Lower lobe of right lung (tissue), 2 donors: Measurements from ENCODE around the gene PRPF38B. TPM values are rescaled to one million over a fixed set of nuclear protein-coding genes. Genes with fewer than 3 reads are reported as not detected.
A peak's percentile ranks its signal among the peaks of the same experiment; 100 is the strongest.

Source experiments
- ATAC-seq, 2 donors: fragments of 200-7000 bp; cut with Tn5 transposase; one replicate each; pipeline ENCODE4 v1.9.1; 2020 to 2022; ENCODE audit warnings: mild to moderate bottlenecking in 2 of 2, moderate library complexity in 2 of 2
- DNase-seq: peaks from one replicate; pipeline ENCODE4 v3.0.0-alpha.2; 2020
- H3K27ac ChIP-seq: fragments of 200-600 bp; one replicate; pipeline ENCODE4 v1.8.0; 2022
- H3K27me3 ChIP-seq: fragments of 200-600 bp; one replicate; pipeline ENCODE4 v1.8.0; 2022; ENCODE audit warnings: low read depth
- H3K36me3 ChIP-seq: fragments of 200-600 bp; one replicate; pipeline ENCODE4 v1.8.0; 2022; ENCODE audit warnings: mild to moderate bottlenecking
- H3K4me1 ChIP-seq: fragments of 200-600 bp; one replicate; pipeline ENCODE4 v1.8.0; 2022
- H3K4me3 ChIP-seq: fragments of 200-600 bp; one replicate; pipeline ENCODE4 v1.8.0; 2022; ENCODE audit warnings: mild to moderate bottlenecking
- H3K9me3 ChIP-seq: fragments of 200-600 bp; one replicate; pipeline ENCODE4 v1.8.0; 2022
- CTCF ChIP-seq: fragments of 200-600 bp; IDR thresholded peaks from one replicate; pipeline ENCODE4 v1.8.0; 2022; ENCODE audit warnings: antibody characterized with exemption, mild to moderate bottlenecking
- intact Hi-C: fragments of 100-400 bp; cut with DNase I; formaldehyde crosslinking; loops from one replicate; pipeline ENCODE4 v1.11.0; 2022
- long read RNA-seq: library from polyadenylated mRNA; unstranded; transcript quantifications from one replicate; pipeline ENCODE4 v2.0.0, GENCODE V29; 2021
- total RNA-seq: library from RNA; stranded (reverse); fragmentation: NEBNext Ultra II Directional; extraction: Animal tissue kit (Norgen Biotek cat#: 25700); gene quantifications from one replicate; pipeline ENCODE4 v1.2.1, GENCODE V29; 2021
- donor health status: DM: no; HTN: yes; CAD: no; lungs with severe emphysema.

PRPF38B gene
- 41.0 TPM for total RNA-seq
- long read RNA-seq, transcript PRPF38B-203 (6 exons, 3,693 nt): major isoform, 40 of 83 reads
- long read RNA-seq, partial matches to known transcripts: 9 of 83 reads
- long read RNA-seq, other reads (novel, unspliced or antisense): 31 of 83 reads

DNA sequence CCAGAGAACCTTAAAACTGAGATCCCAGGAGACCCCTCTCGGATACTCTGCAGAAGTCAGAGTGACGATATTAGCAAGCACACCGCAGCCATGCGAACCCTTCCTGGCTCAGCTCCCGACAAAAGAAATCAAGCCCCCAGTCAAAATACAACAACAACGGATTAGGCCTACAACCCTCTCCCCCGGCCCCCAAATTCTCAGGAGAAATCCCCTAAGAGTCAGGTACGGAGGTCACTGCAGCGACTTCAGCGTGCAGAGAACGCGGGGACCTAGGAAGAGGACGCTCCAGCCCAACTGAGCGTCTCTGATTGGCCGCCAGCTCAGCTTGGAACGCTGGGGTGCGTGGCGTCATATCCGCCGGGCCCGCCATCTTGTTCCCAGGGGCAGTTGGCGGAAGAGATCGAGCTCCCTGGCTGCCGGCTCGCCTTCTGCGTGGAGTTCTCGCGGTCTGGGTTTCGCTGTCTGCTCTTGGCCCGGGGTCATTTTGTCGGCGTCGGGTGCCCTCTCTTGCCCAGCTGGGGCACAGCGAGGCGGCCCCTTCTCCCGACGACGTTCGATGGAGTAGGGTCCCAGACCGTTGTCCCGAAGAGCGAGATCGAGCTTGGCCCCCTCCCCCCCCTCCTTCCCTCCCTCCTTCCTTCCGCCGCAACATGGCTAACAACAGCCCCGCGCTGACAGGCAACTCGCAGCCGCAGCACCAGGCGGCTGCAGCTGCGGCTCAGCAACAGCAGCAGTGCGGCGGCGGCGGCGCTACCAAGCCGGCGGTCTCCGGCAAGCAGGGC is at the start of gene PRPF38B:
TSS of gene PRPF38B (plus strand) at position 369 of the 782 bp plus-strand sequence. CDS start at position 651, 282 bp downstream.
- peak; percentile 99 for ATAC-seq
- no peaks in the 10 kb centered on the region for H3K27me3 ChIP-seq
- intact Hi-C loops: no loop called here
- H3K36me3 ChIP-seq: peaks cover 19% of the 10 kb centered on the region
- DNase-seq: peak; percentile 97
- H3K4me3 ChIP-seq: peak within 1 kb of the TSS; percentile 75
- H3K27ac ChIP-seq: peak within 1 kb of the TSS; percentile 97
- H3K4me1 ChIP-seq: peaks cover 32% of the 10 kb centered on the region
- H3K9me3 ChIP-seq: no peaks in the 10 kb centered on the region
- no peak for TF ChIP-seq CTCF

DNA sequence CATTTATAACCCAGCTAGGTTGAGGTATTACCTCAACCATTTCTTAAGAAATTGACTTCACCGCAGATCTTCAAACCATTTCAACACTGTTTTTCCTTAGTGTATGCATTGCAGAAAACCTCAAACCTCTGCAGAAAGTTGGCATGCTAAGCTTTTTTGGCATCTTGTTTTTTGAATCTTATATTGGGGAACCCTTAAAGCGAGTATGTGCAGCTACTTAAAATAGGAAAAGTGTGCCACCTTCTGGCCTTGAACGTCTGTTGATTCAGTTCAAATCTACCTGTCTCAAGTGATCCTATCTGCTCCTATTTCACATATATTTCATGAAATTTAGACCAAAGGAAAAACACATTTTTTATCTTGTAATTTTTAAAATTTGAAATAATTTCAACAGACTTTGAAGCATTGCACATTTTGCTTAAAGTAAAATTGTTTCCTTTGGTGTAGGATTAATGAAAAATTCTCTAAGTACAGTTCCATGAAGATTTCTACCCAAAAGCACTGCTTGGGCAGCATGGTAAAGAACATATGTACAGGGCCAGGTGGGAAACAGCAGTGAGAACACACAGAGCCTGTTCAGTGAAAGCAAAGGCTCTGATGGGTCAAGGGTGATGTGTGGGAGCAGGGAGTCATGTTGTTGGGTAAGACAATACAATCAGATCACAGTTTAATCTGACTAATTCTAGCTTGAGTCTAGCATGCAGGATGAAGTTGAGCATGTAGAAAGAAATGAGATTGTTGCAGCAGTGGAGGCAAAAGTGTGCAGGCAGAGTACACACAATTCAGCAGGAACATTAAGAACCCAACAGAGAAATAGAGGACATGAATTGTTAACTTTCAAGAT is 48.4 kb upstream of the PRPF38B start:
- ATAC-seq: peak; percentile 27 to 66
- H3K27me3 ChIP-seq: no peaks in the 10 kb centered on the region
- H3K9me3 ChIP-seq: no peaks in the 10 kb centered on the region
- intact Hi-C loops: loop anchor here (2.0 kb wide), 1 partner anchor 131 kb away; no protein-coding TSS in a partner anchor
- no peak for DNase-seq
- H3K36me3 ChIP-seq: no peaks in the 10 kb centered on the region
- peak; percentile 69 for TF ChIP-seq CTCF
- H3K4me1 ChIP-seq: peaks cover 35% of the 10 kb centered on the region
- no peak overlapping the region for H3K4me3 ChIP-seq
- no peak overlapping the region for H3K27ac ChIP-seq

- Histone ChIP-seq H3K4me1 (peaks cover 35% of the 10 kb centered on the region), H3K27ac (peak overlapping the region; percentile 85), H3K36me3 (no peaks in the 10 kb centered on the region), H3K9me3 (no peaks in the 10 kb centered on the region), H3K27me3 (no peaks in the 10 kb centered on the region), H3K4me3 (no peak overlapping the region)
- TF ChIP-seq CTCF: no peak
- intact Hi-C loops: loop anchor here (2.0 kb wide), 1 partner anchor 132 kb away; no protein-coding TSS in a partner anchor
- ATAC-seq (peak; percentile 28 to 33), DNase-seq (peak; percentile 47)
These were observed 47.1 kb upstream of the PRPF38B start for GRCh38 chr1:108644984-108645383.

DNA sequence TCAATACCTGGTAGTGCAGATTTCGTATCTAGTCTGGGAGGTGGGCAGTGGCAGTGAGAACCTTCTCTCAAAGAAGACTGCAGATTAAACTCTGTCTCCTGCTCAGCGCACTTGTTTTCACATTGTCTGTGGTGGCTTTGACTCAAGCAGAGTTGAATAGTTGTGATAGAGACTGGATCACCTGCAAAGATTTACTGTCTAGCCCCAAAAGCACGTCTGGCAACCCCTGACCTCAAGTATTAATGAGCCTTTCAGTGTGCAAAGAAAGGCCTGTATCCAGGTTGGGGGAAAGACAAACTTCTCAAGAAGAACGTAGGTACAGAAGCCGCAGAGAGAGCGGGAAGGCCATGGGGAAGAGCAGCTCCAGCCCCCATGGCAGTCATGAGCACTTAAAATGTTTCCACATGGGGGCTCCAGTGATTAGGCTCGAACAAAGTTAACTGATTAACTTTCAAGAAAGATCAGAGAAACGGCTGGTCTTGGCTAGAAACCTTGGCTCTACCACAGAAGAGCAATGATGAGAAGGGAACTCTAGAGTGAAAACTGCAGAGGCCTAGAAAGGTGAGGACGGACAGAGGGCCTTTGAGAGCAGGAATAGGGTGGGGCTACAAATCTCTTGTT is 46.4 kb upstream of the PRPF38B start:
- peaks cover 35% of the 10 kb centered on the region for H3K4me1 ChIP-seq
- H3K4me3 ChIP-seq: no peak overlapping the region
- H3K27ac ChIP-seq: peak overlapping the region; percentile 85
- no peaks in the 10 kb centered on the region for H3K36me3 ChIP-seq
- DNase-seq (no peak), ATAC-seq (no peak)
- TF ChIP-seq CTCF: no peak
- no peaks in the 10 kb centered on the region for H3K27me3 ChIP-seq
- no peaks in the 10 kb centered on the region for H3K9me3 ChIP-seq
- intact Hi-C loops: loop anchor here (2.0 kb wide), 1 partner anchor 133 kb away; no protein-coding TSS in a partner anchor

GRCh38 chr1:108646265-108646647 is 45.9 kb upstream of the PRPF38B start:
- Histone ChIP-seq H3K27me3 (no peaks in the 10 kb centered on the region), H3K4me1 (peaks cover 35% of the 10 kb centered on the region), H3K36me3 (no peaks in the 10 kb centered on the region), H3K27ac (peak overlapping the region; percentile 85), H3K9me3 (no peaks in the 10 kb centered on the region), H3K4me3 (no peak overlapping the region)
- no peak for ATAC-seq
- no peak for TF ChIP-seq CTCF
- intact Hi-C loops: no loop called here
- no peak for DNase-seq
